Activated T-helper 1 cell treated with Interleukin-2 at 50 U/mL for 16 hours (primary cell): ENCODE measurements around the gene STX2.
"Not testable (repeated sequence)": the region's sequence is repeated elsewhere in the genome, so short reads cannot be mapped to it uniquely, and the experiment has no call there.

Experiments
- DNase-seq: peaks from one replicate; pipeline ENCODE4 v3.0.0-alpha.2; 2020; ENCODE audit warnings: low read depth

The STX2 gene

DNA sequence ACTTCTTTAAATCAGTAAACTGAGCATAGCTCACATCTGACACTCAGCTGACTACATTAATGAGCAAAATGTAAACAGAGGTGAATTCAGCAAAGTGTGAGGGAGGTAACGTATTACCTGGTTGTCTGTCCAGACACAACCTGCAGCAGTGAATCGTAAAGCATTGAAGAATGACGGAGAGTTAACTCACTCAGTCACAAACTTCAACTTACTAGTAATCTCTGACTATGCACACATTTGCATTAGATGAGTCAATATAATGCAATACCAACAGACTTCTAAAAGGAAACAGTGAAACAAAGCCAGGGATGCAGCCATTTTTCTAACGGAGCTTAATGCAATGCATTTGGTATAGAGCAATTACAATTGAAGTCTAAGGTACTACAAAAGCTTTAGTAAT lies 40.0 kb downstream of the STX2 start:
- DNase-seq = no peak

DNA sequence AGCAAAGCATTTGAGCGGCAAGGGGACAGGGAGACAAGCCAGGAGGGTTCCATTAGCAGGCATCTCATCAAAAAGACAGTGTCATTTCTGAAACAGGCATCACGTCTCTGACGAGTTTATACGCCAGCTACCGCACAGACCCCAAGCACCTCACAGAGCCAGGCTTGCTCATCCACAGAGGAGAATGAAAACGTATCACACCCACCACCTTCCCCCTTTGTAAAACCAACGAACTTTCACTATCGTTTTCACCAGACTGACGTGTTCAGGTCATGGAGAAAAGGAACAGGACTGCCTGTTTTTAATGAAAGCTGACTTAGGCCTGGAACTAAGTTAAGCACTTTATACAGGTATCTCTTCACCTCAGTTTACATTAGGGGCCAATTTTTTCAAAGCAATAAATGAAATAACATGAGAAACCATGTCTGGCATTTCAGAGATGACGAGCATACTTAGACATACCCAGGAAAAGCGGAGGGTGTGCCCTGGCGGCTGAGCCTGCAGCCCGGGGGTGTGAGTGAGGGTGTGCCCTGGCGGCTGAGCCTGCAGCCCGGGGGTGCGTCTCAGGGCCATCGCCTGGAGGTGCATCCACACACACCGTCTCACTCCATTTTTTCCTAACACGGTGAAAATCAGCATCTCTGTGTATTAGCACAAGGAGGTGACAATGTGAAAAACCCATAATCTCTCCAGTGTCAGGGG lies 41.9 kb downstream of the STX2 start:
- peak; percentile 7 for DNase-seq

DNA sequence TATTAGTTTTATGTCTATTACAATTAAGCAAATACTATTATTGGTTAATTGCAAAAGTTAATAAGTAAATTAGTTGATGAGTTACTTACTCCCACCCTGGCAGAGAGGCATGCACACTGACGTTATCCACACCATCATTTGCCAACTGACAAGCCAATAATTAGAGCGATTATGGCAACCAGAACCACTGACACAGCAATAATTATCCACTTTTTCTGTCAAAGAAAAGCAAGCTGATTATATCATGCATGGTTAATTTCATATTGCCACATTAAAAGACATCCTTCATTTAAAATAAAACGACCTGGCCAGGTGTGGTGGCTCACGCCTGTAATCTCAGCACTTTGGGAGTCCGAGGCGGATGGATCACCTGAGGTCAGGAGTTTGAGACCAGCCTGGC lies 43.1 kb downstream of the STX2 start:
- no peak for DNase-seq

DNA sequence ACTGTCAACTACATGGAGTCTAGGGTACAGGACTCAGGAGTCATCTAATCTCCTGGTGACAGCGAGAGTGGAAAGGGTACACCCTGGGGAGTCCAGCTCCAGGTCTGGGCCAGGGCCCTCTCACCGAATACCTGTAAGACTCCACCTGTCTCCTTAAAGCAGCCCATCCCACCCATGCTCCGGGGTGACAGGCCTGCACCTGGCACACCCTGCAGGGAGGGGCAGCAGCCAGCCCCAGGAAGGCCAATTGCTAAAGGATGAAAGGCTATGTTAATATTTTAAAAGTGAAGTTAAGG lies 45.5 kb downstream of the STX2 start:
- DNase-seq = no peak

DNA sequence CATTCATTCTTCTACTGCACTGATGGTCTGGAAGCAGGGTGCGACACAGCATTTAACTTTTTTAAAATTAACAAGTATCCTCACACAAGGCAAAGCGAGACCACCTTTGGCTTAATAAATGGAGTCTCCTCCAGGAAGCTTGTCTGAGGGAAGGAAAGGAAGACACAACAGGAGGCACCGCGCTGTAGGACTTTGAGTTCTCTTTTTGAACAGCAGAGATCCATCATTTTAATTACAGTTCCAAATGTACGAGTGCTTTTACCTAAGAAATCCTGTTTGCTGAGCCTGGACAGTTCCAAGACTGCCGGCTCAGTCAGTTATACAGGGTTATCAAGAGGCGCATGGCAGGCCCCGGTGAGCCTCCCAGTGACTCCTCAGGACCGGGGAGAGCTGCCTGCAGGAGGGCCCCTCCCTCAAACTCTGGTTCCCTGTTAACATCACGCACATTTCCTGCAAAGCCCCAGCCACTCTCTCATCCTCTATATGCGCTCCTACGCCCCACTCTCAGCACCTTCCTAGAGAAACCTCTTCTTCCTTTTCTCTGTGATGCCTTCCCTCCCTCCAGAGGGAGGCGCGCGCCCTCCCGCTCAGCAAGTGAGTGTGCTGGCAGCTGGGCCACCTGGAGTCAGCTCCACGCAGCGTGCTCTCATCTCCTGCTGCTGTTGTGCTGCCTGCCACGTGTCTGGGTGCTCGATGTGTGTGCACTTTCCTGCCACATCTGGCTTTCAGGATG lies 46.1 kb downstream of the STX2 start:
- no peak for DNase-seq

DNA sequence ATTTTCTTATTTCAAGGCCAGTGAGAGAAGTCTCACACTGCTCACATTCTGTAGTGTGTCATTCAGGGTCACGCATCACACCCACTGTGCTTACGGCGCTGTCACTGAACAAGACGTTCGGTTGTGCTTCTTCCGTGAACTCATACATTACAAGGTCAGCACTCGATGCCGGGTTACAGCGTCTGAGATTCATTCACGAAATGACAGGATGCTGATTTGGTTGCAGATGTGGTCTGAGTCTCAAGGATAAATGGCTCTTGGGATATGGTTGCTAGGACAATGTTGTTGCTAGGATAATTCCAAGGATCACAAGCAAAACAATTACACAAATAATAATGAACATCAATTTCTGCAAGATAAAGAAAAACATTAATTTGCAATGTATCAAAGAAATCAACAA lies 47.4 kb downstream of the STX2 start:
- DNase-seq = no peak

DNA sequence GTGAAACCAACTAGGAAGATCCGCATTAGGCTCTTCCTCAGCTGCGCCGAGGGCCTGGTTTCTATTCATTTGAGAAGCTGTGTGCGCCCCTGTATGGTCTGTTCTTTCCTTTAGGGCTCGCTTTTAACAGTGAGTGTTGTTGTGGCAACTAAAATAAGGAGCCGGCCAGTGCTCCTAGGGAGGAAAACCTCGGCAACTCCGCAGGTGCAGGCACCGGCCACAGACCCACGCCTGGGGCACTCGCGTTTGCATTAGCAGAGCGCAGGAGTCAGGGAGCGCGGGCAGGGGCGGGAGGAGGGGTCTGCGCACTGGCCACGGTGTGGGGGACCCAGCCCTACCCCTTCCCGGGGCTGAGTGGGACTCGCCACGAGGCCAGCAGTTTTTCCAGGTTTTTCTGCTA lies 50.5 kb downstream of the STX2 start:
- DNase-seq = no peak

DNA sequence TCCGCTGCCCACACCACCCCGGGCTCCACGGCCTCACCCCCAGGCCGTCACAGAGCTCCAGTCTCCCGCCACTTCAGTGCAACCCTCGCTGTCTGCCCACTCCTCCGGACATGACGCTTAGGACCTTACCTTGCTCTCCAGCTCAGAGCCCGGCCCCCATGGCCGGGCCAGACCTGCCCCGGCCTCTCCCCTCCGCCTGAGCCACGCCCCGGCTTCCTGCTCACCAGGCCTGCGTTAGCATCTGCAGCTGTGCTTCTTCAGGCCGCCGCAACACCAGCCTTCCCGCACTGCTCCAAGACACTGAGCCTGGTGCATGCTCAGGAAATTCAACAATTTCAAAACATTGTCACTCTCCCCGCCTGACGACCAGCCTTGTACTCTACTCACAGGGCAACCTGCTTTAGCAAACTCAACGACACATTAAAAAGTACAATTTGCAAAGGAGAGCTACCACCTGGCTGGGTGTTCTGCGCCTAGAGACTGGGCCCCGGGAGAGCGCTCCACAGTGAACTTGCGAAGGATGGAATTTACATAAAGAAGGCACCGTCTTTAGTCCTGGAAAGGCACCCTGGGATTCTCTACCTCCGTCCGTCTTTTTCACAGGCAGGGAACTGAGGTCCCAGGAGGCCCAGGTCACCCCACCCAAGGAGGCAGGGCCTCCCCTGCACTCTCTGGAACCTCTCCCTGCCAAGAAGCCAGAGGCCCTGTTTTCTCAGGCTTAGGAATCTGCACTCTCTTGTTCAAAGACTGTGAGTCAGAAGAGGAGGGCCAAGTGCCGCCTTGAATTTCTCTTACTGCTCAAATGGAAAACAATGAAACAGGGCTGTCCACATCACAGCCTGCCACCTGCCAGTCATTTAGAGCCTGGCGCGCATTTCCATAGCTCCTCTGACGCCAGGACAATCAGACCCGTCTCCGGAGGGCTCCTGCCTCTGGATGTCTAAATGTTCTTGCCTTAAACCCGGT lies 51.3 kb downstream of the STX2 start:
- DNase-seq = no peak

DNA sequence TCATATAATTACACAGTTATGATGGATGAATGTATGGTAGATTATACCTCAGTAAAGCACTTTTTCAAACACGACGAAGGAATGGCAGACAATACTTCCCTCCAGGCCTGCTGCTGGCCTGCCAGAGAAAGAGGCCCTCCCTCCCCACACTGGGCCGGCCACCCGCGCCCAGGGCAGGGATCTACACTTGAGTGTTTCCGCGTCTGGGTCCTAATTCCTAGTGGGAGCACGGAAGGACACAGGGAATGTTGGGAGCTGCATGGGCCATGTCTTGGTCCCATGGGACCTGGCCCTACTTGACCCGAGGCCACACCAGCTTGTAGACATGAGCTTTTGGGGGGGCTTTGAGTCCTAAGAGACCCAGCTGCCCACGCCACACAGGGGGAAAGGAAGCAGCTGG lies 52.0 kb downstream of the STX2 start:
- DNase-seq = no peak

DNA sequence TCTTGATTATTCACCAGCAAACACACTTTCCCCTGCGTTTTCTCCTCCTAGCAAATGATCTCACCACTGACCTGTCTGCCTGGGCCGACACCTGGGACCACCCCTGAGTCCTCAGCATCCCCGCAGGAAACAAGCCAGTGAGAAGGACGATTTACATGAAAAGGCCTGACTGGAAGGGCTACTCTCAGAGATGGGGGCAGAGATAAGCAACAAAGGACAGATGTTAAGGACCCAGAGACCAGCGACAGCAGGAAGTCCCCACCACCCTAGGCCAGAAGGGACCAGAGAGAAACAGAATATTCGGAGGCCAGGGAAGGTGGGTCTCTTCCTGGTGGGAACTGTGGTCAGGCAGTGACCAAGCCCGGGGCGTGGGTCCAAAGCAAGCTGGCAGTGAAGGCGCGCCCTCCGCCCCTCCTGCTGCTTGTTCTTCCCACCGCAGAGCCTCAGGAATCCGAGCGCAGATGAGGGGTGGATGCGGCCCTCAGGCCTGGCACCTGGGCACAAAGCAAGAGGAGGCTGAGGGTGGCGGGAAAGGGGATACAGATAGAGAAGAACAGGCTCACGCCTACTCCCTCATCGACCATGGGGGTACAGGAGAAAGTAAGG lies 55.8 kb downstream of the STX2 start:
- DNase-seq = no peak

DNA sequence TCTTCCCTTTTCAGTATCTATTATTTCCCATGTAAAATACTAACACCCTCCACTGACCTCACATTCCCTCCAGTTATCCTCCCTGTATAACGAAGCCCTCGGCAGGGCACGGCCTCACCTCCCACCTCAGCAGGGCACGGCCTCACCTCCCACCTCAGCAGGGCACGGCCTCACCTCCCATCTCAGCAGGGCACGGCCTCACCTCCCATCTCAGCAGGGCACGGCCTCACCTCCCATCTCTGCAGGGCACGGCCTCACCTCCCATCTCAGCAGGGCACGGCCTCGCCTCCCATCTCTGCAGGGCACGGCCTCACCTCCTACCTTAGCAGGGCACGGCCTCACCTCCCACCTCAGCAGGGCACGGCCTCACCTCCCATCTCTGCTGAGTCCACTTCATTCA lies 56.8 kb downstream of the STX2 start:
- not testable (repeated sequence) for DNase-seq

DNA sequence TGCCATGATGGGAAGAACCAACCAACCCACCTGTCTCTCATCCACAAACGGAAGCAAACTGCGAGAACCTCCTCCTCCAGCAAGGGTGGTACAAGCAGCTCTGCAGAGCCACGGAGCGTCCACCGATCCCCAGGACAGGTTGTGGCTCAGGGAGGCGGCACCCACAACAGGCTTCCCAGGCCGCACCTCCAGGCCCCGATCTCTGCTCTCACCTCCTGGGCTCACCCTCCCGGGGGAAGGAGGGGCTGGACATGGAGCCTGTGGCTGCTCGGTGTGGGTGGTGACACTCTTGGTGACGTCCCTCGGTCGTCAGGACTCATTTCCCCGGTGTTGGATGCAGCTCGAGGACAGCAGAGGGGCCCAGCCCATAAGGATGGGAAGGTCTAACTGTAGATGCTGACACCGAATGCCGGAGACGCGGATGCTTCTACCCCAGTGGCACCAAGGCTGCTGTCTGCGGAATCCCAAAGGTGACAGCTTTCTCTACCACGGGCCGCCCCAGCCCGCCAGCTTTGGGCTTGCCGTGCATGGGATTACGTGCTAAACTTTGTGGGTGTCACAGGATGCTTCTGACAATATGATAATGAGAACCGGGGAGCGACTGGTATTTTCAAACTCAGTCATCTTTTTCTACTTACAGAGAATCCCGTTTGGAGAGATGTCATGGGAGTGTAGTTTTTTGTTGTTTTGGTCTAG lies 58.0 kb downstream of the STX2 start:
- DNase-seq = no peak

DNA sequence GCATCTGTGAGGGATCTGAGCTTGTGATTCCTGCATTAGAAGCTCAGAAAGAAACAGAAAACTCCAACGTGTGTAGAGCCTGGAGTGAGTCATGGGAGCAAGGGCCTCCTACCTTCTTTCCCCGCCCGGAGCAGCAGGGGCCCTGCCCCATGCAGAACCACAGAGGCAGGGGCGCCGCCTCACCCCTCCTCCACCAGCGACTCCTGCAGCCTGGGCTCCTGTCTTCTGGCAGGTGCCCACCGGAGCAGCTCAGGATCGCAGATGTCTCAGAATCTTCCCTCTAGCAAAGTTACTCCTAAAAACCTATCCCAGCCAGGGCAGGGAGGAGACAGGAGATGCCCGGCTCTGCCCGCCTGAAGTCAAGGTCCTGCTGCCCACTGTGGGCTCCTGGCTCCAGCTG lies 58.7 kb downstream of the STX2 start:
- no peak for DNase-seq

DNA sequence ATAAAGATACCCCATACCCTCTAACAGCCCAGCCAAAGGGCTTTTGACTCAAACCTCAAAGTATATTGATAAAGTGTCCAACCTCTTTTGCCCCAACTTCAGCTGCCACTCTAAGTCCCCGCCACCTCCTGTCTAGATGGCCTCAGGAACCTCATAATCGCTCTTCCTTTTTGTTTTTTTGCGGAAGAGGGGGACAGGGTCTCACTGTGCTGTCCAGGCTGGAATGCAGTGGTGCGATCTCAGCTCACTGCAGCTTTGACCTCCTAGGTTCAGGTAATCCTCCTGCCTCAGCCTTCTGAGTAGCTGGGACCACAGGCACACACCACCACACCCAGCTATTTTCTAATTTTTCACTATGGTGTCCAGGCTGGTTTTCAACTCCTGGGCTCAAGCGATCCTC lies 60.3 kb downstream of the STX2 start:
- DNase-seq = no peak

DNA sequence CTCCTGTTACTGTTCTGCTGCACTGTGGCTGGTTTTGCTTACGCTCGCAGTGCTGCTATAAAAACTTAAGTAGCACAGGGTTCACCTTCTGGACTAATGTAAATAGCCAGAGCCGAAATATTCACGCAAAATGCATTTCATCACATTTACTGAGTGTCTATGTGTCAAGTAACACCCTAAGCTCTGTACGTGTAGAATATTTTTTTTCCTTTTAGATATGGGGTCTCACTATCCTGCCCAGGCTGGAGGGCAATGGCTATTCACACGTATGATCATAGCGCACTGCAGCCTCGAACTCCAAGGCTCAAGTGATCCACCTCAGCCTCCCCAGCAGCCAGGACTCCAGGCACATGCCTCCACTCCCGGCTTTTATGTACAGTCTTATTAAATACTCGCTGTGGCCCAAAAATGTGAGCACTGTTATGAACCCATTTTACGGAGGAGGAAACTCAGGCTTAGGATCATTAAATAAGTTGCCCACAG lies 62.2 kb downstream of the STX2 start:
- DNase-seq = no peak

DNA sequence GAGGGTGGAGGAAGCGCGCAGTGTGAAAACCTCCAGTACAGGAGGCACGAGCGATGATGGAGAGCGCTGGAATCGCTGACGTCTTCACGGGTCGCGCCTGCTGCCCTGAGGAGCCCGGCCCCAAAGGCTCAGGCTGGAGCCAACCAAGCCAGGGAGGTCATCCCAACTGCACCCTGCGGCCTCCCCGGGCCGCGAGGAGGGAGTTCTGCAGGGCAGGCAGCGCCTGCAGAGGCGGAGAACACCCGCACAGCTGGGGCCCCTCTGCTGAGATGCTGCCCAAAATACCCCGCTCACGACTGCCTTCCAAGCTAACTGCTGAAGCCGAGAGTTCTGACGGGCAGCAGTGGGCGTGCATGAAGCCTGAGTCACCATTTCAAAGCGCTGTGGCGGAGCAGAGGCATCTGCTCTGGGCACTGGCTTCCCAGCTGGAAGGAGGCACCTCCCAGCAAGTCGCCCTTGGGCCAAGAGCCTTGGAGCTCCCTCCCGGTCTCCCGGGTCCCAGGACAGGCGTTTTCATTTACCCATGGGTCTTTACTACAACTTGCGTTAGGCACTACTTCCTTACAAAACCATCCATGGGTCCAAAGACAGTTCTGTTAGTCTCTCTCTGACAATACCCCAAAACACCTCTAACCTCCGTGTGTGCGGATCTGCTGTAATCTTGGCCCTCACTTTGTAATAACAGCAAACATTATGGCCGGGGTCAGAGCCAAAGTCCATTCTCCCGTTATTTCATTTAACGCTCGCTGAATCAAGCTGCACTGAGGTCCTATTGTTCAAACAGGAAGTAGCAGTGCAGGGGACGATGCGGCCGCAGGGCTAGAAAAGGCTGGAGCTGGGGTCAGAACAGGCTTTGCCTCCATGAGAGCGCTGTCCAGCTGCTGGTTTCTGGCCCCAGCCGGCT lies 62.8 kb downstream of the STX2 start:
- DNase-seq = peak; percentile 18

DNA sequence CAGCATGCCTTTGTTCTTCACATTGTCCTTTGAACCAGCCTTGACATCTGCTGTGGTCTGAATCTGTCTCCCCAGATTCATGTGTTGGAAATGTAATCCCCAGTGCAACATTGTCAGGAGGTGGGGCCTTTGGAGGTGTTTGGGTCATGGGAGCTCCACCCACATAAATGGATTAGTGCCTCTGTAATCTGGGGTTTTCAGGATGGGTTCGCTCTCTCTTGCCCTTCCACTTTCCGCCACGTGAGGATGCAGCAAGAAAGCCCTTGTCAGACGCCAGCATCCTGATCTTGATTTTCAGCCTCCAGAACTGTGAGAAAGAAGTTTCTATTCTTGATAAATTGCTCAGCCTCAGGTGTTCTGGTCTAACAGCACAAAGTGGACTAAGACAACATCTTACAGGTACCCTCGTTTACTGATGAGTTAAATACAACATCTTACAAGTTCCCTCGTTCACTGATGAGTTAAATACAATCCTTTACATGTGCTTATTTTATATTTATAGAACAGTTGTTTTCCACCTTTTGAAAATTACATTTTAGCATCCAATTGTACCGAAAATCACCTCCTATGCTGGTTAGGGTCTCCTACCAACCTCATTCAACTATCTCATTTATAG lies 68.5 kb downstream of the STX2 start:
- no peak for DNase-seq

DNA sequence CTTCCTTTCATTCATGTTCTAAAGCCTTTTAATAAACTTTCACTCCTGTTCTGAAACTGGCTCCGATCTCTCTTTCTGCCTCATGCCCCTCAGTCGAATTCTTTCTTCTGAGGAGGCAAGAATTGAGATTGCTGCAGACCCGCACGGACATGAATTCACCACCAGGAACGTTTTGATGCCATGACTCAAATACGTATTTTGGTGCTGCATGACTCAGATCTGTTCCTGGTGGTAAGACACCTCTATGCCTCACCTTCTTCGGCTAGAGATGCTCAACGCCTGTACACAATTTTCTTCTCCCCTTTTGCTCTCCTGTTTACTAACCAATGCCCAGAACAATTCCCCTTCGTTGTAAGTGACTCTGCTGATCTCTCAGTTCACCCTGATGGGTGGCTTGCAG lies 70.9 kb downstream of the STX2 start:
- DNase-seq = no peak

DNA sequence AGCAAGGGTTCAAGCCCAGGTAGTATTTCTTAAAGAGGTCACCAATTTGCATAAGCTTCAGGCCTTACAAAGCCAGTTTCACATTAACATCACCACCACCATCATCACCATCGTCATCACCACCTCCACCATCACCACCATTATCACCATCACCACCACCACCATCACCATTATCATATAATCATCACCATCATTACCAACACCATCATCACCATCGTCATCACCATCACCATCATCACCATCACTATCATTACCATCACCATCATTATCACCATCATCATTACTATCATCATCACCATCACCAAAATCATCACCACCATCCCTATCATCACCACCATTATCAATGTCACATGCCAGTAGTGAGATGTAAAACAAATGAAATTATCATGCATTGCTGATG lies 72.6 kb downstream of the STX2 start:
- no peak for DNase-seq

DNA sequence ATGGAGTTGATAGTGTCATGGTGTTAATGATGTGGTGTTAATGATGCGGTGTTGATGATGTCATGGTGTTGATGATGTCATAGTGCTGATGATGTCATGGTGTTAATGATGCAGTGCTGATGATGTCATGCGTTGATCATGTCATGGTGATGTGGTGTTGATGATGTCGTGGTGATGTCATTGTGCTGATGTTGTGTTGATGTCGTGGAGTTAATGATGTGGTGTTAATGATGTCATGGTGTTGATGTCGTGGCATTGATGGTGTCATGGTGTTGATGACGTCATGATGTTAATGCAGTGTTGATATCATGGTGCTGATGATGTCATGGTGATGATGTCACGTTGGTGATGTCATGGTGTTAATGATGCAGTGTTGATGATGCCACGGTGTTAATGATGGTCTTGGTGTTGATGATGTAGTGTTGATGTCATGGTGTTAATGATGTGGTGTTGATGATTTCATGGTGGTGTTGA lies 73.8 kb downstream of the STX2 start:
- DNase-seq = no peak
